Common myeloid progenitor, CD34-positive (primary cell): ENCODE data around the gene ANXA9.

Source experiments
- CTCF ChIA-PET: fragments of 350-600 bp; sonication (Branson Sonifier 250); formaldehyde crosslinking; loops from one replicate; lab custom pipeline; 2021; ENCODE audit warnings: antibody characterized with exemption; lab: Charles Lee
- POLR2A ChIA-PET: fragments of 350-600 bp; sonication (Branson Sonifier 250); formaldehyde crosslinking; loops from one replicate; lab custom pipeline; 2021; ENCODE audit warnings: antibody characterized with exemption; lab: Charles Lee
- DNase-seq, 3 donors: peaks; one replicate each; pipeline versions ENCODE4 v3.0.0 to v3.0.0-alpha.2; 2013
- H3K27ac ChIP-seq, 2 experiments: 1 replicate in 1 of 2; 2 replicates in 1 of 2; pipeline ENCODE4 v1.7.0; 2013; ENCODE audit warnings: inconsistent platforms in 2 of 2, low read length in 2 of 2, mild to moderate bottlenecking in 2 of 2, low read depth in 1 of 2, moderate library complexity in 1 of 2; ENCODE audit not compliant: severe bottlenecking in 2 of 2, insufficient read depth in 1 of 2, poor library complexity in 1 of 2
- H3K27me3 ChIP-seq, 5 experiments: replicated peaks in 2 of 5; 1 replicate in 3 of 5; 2 replicates in 2 of 5; pipeline versions ENCODE4 v1.6.1 to v1.7.0; 2013; ENCODE audit warnings: low read length in 4 of 5, mild to moderate bottlenecking in 2 of 5, moderate library complexity in 2 of 5, inconsistent platforms in 1 of 5; ENCODE audit not compliant: insufficient read depth in 5 of 5, control insufficient read depth in 4 of 5
- H3K36me3 ChIP-seq, 4 experiments: 1 replicate in 2 of 4; 2 replicates in 2 of 4; pipeline versions ENCODE4 v1.6.1 to v1.7.0; 2013; ENCODE audit warnings: low read length in 3 of 4, control low read depth in 1 of 4, mild to moderate bottlenecking in 1 of 4; ENCODE audit not compliant: control insufficient read depth in 4 of 4, insufficient read depth in 4 of 4
- H3K4me1 ChIP-seq, 4 experiments: 1 replicate in 3 of 4; 2 replicates in 1 of 4; pipeline versions ENCODE4 v1.6.1 to v1.7.1; 2013; ENCODE audit warnings: low read length in 3 of 4, mild to moderate bottlenecking in 3 of 4, control low read depth in 1 of 4, inconsistent platforms in 1 of 4, moderate library complexity in 1 of 4; ENCODE audit not compliant: control insufficient read depth in 4 of 4, insufficient read depth in 4 of 4; ENCODE audit errors: control extremely low read depth in 1 of 4
- H3K4me3 ChIP-seq, 7 experiments: 1 replicate in 4 of 7; 2 replicates in 3 of 7; pipeline versions ENCODE4 v1.5.1 to v1.7.0; 2013; ENCODE audit warnings: mild to moderate bottlenecking in 7 of 7, low read length in 6 of 7, moderate library complexity in 6 of 7, inconsistent platforms in 2 of 7, low read depth in 2 of 7, control low read depth in 1 of 7; ENCODE audit not compliant: insufficient read depth in 4 of 7, control insufficient read depth in 1 of 7; ENCODE audit errors: extremely low read depth in 1 of 7
- H3K9me3 ChIP-seq, 5 experiments: 1 replicate in 4 of 5; 2 replicates in 1 of 5; pipeline versions ENCODE4 v1.6.1 to v1.7.1; 2013; ENCODE audit warnings: low read length in 4 of 5, mild to moderate bottlenecking in 2 of 5, inconsistent platforms in 1 of 5, low read depth in 1 of 5, moderate library complexity in 1 of 5; ENCODE audit not compliant: control insufficient read depth in 4 of 5, insufficient read depth in 2 of 5; ENCODE audit errors: control extremely low read depth in 1 of 5
- WGBS: methylation state at CpG from one replicate; pipeline ENCODE4 v1.1.5; 2013; ENCODE audit not compliant: insufficient coverage; 5-methylcytosine and 5-hydroxymethylcytosine counted together

ANXA9 gene

GRCh38 chr1:150961756-150962155 lies 20.3 kb upstream of the ANXA9 start:
- H3K4me3 ChIP-seq, result no peak overlapping the region
- DNase-seq, result no peak
- WGBS, result 100% methylated on average over 1 of the region's 4 CpGs
- no peaks in the 10 kb centered on the region for H3K27me3 ChIP-seq
- POLR2A ChIA-PET, result no interaction called here
- H3K36me3 ChIP-seq, result peaks cover 22 to 88% (median 64%) of the 10 kb centered on the region in 4 experiments
- H3K27ac ChIP-seq, result no peak overlapping the region
- CTCF ChIA-PET, result interaction anchor here (1.8 kb wide), 1 partner anchor 20 kb away, joined by 6 read pairs; the partner anchor contains the start of gene ANXA9
- H3K4me1 ChIP-seq, result no peaks in the 10 kb centered on the region
- no peaks in the 10 kb centered on the region for H3K9me3 ChIP-seq

DNA sequence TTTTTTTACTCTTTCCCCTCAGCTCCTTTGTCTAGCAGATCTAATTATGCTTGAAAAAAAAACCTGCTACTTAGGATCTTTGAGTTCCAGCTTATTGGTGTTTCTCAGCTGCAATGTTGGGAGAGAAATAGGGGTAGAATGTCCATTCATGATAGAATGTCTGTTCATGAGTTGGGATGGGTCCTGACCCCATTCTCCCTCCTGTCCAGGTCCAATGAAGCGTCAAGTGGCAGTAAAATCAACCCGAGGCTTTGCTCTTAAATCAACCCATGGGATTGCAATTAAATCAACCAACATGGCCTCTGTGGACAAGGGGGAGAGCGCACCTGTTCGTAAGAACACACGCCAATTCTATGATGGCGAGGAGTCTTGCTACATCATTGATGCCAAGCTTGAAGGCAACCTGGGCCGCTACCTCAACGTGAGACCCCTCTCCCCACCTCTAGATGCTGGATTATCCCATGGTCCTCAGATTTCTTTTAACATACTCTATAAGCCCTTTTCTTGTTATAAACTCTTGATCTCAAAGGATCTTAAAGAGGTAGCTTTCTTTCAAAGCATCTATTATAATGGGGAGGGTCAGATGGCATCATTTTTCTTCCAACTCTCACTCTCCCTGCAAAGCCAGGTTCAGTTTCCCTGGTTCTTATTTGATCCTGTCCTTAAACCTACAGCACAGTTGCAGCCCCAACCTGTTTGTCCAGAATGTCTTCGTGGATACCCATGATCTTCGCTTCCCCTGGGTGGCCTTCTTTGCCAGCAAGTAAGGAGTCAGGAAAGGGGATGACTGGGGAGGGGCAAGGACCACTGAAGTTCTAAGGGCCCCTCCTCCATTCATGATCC lies 18.6 kb upstream of the ANXA9 start:
- no peaks in the 10 kb centered on the region for H3K9me3 ChIP-seq
- peaks cover 25 to 92% (median 77%) of the 10 kb centered on the region in 4 experiments for H3K36me3 ChIP-seq
- WGBS, result 93% methylated on average over 4 of the region's 10 CpGs
- ChIA-PET CTCF (interaction anchor here (1.0 to 1.8 kb wide), 6 partner anchors 9 to 43 kb away, joined by 3 to 6 read pairs (median 3); partner anchors contain the start of genes ANXA9 and MINDY1), POLR2A (interaction anchor here (0.6 to 1.7 kb wide), 4 partner anchors 10 to 136 kb away, joined by 3 to 5 read pairs (median 4); no protein-coding TSS in a partner anchor)
- no peak for DNase-seq
- no peak overlapping the region for H3K4me3 ChIP-seq
- peak overlapping the region in 1 of 2 experiments; percentile 5 for H3K27ac ChIP-seq
- no peaks in the 10 kb centered on the region for H3K4me1 ChIP-seq
- no peaks in the 10 kb centered on the region for H3K27me3 ChIP-seq

DNA sequence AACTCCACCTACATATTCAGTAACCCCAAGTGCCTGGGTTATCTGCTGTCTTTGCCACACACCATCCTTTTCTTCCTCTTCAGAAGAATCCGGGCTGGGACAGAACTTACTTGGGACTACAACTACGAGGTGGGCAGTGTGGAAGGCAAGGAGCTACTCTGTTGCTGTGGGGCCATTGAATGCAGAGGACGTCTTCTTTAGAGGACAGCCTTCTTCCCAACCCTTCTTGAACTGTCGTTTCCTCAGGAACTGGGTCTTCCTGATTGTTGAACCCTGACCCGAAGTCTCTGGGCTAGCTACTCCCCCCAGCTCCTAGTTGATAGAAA lies 18.0 kb upstream of the ANXA9 start:
- Histone ChIP-seq H3K27ac (peak overlapping the region in 1 of 2 experiments; percentile 5), H3K4me1 (no peaks in the 10 kb centered on the region), H3K4me3 (no peak overlapping the region), H3K27me3 (no peaks in the 10 kb centered on the region), H3K36me3 (peaks cover 25 to 93% (median 77%) of the 10 kb centered on the region in 4 experiments), H3K9me3 (no peaks in the 10 kb centered on the region)
- CTCF ChIA-PET, result interaction anchor here (1.0 to 1.4 kb wide), 3 partner anchors 10 to 37 kb away, joined by 3 read pairs; no protein-coding TSS in a partner anchor
- WGBS, result 92% methylated on average over 4 of the region's 5 CpGs
- no peak for DNase-seq
- POLR2A ChIA-PET, result interaction anchor here (0.6 to 1.7 kb wide), 3 partner anchors 10 to 137 kb away, joined by 3 to 4 read pairs (median 3); no protein-coding TSS in a partner anchor

GRCh38 chr1:150965605-150966004 lies 16.5 kb upstream of the ANXA9 start:
- Histone ChIP-seq H3K36me3 (peaks cover 25 to 83% (median 69%) of the 10 kb centered on the region in 4 experiments), H3K4me1 (peaks cover 0 to 6% (median under 1%) of the 10 kb centered on the region in 4 experiments), H3K27me3 (no peaks in the 10 kb centered on the region), H3K4me3 (no peak overlapping the region), H3K27ac (no peak overlapping the region), H3K9me3 (no peaks in the 10 kb centered on the region)
- DNase-seq, result no peak
- POLR2A ChIA-PET, result no interaction called here
- CTCF ChIA-PET, result interaction anchor here (0.8 to 6.4 kb wide), 3 partner anchors 9 to 31 kb away, joined by 3 to 47 read pairs (median 4); partner anchors contain the start of gene ANXA9
- no CpG with 5 or more reads among the region's 4 CpGs for WGBS

GRCh38 chr1:150966011-150966410 lies 16.1 kb upstream of the ANXA9 start:
- peaks cover 25 to 83% (median 65%) of the 10 kb centered on the region in 4 experiments for H3K36me3 ChIP-seq
- no peaks in the 10 kb centered on the region for H3K27me3 ChIP-seq
- POLR2A ChIA-PET, result interaction anchor here (0.5 kb wide), 1 partner anchor 11 kb away, joined by 3 read pairs; no protein-coding TSS in a partner anchor
- H3K9me3 ChIP-seq, result no peaks in the 10 kb centered on the region
- peaks cover 0 to 10% (median 4%) of the 10 kb centered on the region in 4 experiments for H3K4me1 ChIP-seq
- no peak overlapping the region for H3K4me3 ChIP-seq
- 80% methylated on average over 3 of the region's 6 CpGs for WGBS
- CTCF ChIA-PET, result interaction anchor here (0.8 to 6.4 kb wide), 3 partner anchors 10 to 31 kb away, joined by 3 to 47 read pairs (median 4); partner anchors contain the start of gene ANXA9
- no peak for DNase-seq
- H3K27ac ChIP-seq, result no peak overlapping the region

DNA sequence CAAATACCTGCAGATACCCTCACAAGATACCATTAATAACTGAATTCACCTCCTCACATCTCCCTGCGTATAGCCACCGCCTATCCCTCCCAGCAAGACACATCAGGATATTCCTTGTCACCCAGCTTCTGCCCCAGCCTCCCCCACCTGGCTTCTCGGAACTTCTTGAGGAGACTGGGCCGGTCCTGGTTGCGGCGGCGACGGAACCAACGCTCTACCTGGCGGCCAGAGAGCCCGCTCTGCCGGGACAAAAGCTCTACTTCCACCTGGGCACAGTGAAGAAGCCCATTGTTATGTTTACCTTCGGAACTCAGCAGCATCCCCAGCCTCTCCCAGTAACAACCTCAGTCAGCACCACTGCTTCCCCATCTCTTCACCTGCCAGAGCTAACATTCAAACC lies 14.2 kb upstream of the ANXA9 start:
- DNase-seq, result no peak
- H3K27me3 ChIP-seq, result no peaks in the 10 kb centered on the region
- H3K27ac ChIP-seq, result no peak overlapping the region
- H3K4me1 ChIP-seq, result peaks cover 7 to 29% (median 23%) of the 10 kb centered on the region in 4 experiments
- POLR2A ChIA-PET, result no interaction called here
- peaks cover 21 to 81% (median 51%) of the 10 kb centered on the region in 4 experiments for H3K36me3 ChIP-seq
- 100% methylated on average over 7 of the region's 13 CpGs for WGBS
- CTCF ChIA-PET, result interaction anchor here (1.3 to 6.4 kb wide), 2 partner anchors 11 to 37 kb away, joined by 3 to 47 read pairs; partner anchors contain the start of gene ANXA9
- no peaks in the 10 kb centered on the region for H3K9me3 ChIP-seq
- H3K4me3 ChIP-seq, result no peak overlapping the region
